ENCODE results near the gene METTL9.

METTL9 gene

DNA sequence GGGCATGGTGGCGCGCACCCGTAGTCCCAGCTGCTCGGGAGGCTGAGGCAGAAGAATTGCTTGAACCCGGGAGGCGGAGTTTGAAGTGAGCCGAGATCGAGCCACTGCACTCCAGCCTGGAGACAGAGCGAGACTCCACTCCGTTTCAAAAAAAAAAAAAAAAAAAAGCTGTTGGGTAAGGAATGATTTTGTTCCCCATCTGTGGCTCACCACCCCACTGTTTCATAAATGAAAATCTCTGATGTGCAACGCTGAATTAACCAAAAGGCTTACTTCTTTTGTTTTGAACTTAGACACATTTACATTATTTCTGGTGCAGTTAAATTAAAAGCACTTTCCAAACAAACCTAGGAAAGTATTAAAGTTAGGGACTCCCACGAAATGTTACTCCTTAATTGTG is 1.2 kb upstream of the METTL9 start:
- no peak for TF ChIP-seq TAF1 (IDR thresholded peaks at IDR 0.05; ENCODE audit: borderline replicate concordance, insufficient read depth, low read length)
- no peak for TF ChIP-seq SIN3A (IDR thresholded peaks at IDR 0.05; ENCODE audit: borderline replicate concordance, insufficient read depth, low read length)

DNA sequence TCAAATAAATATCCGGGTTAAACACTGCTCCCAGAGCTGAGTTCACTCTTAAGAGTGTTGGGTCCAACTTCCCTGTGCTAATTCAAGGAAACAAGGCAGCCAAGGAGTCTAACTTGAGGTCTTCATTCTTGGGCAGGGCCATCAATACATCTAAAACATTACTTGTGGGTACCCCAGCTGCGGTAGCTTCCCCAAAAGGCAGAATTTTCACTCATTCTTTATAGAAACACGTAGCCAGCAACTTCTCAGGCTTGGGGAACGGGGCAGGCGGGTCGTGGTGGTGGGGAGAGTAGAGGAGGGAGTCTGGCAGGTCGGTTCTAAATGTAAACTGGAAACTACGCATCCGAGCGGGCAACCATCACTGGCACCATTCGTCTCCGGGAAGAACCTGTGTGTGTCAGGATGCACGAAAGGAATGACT is 666 bp upstream of the METTL9 start:
- TF ChIP-seq TAF1 (IDR thresholded peaks at IDR 0.05; ENCODE audit: borderline replicate concordance, insufficient read depth, low read length) (no peak), FOXP2 (optimal IDR thresholded peaks at IDR 0.05; ENCODE audit: borderline replicate concordance, extremely low read depth, extremely low read length, insufficient read depth) (no peak), POLR2AphosphoS5 (IDR thresholded peaks at IDR 0.05; ENCODE audit: low read depth, low read length) (no peak), REST (IDR thresholded peaks at IDR 0.05; ENCODE audit: insufficient read depth in 1 of 2, low read depth in 2 of 2, low read length in 2 of 2) (no peak), SIN3A (IDR thresholded peaks at IDR 0.05; ENCODE audit: borderline replicate concordance, insufficient read depth, low read length) (no peak)

DNA sequence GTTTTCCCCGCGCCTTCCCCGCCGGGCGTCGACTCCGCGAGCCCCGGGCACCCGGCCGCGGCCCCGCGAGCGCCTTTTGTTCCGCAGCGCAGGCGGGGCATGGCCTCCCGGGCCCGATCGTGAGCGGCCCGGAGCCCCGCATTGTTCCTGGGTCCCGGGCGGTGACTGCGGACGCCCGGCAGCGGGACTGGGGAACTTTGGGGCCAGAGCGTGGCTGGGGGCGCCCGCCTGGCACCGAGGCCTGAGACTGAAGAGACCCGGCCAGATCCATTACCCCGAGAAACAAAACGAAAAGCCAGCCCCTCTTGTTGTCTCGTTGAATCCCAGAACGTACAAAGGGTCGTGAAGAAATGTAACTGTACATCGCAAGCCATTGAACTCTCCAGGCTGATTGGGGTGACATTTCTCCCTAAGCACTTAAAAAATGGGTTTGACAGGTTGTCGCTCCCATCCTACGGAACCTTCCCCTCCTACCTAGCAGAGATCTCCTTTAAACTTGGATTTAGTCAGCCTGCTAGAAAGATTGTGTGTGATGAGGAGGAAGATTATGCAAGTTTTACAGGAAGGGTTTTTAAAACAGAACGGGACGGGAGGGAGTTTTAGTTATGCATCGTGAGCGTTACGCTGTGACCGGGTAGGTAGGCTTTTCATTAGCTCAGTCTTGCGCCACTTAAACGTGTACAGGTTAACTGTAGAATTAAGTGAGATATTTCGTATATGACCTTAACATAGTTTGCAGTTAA is 825 bp downstream of the METTL9 start:
- no peak for TF ChIP-seq FOXP2 (optimal IDR thresholded peaks at IDR 0.05; ENCODE audit: borderline replicate concordance, extremely low read depth, extremely low read length, insufficient read depth)
- TF ChIP-seq POLR2AphosphoS5 (IDR thresholded peaks at IDR 0.05; ENCODE audit: low read depth, low read length): no peak
- no peak for TF ChIP-seq TAF1 (IDR thresholded peaks at IDR 0.05; ENCODE audit: borderline replicate concordance, insufficient read depth, low read length)
- TF ChIP-seq SIN3A (IDR thresholded peaks at IDR 0.05; ENCODE audit: borderline replicate concordance, insufficient read depth, low read length): no peak
- TF ChIP-seq REST (IDR thresholded peaks at IDR 0.05; ENCODE audit: insufficient read depth in 1 of 2, low read depth in 2 of 2, low read length in 2 of 2): no peak

DNA sequence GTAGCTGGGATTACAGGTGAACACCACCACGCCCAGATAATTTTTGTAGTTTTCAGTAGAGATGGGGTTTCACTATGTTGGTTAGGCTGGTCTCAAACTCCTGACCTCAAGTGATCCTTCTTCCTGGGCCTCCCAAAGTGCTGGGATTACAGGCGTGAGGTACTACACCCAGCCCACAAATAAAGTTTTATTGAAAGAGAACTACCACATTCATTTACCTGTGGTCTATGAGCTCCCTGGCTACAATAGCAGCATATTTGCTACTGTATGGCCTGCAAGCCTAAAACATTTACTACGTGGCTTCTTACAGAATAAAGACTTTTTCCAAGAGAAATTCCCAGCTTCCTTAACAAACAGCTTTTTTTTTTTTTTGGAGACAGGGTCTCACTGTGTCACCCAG is 3.4 kb downstream of the METTL9 start:
- TF ChIP-seq SIN3A (IDR thresholded peaks at IDR 0.05; ENCODE audit: borderline replicate concordance, insufficient read depth, low read length) (no peak), POLR2AphosphoS5 (IDR thresholded peaks at IDR 0.05; ENCODE audit: low read depth, low read length) (no peak), TAF1 (IDR thresholded peaks at IDR 0.05; ENCODE audit: borderline replicate concordance, insufficient read depth, low read length) (no peak), REST (IDR thresholded peaks at IDR 0.05; ENCODE audit: insufficient read depth in 1 of 2, low read depth in 2 of 2, low read length in 2 of 2) (no peak), FOXP2 (optimal IDR thresholded peaks at IDR 0.05; ENCODE audit: borderline replicate concordance, extremely low read depth, extremely low read length, insufficient read depth) (no peak)

DNA sequence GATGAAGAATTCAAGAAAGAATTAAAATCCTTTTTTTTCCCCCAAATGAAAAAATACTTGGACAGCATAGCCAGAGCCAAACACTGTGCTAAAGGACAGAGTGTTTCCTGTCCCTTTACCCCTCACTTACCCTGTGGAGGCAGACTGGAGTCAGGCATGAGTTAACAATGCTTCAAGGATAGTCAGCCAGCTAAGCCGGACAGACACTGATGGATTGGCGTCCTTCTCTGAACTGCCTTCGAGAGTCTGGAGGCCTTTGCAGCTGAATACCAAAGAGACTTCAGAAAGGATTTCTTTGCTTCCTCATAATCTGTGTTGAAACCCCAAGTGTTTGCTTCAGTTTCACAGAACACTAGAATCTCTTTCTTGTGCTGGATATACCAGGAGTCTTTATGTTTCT is 4.6 kb downstream of the METTL9 start:
- TF ChIP-seq REST (IDR thresholded peaks at IDR 0.05; ENCODE audit: insufficient read depth in 1 of 2, low read depth in 2 of 2, low read length in 2 of 2): no peak
- TF ChIP-seq TAF1 (IDR thresholded peaks at IDR 0.05; ENCODE audit: borderline replicate concordance, insufficient read depth, low read length): no peak
- no peak for TF ChIP-seq POLR2AphosphoS5 (IDR thresholded peaks at IDR 0.05; ENCODE audit: low read depth, low read length)
- no peak for TF ChIP-seq FOXP2 (optimal IDR thresholded peaks at IDR 0.05; ENCODE audit: borderline replicate concordance, extremely low read depth, extremely low read length, insufficient read depth)
- TF ChIP-seq SIN3A (IDR thresholded peaks at IDR 0.05; ENCODE audit: borderline replicate concordance, insufficient read depth, low read length): no peak

All from PFSK-1 (cell line).